ENCODE data around the gene LRRC59. TPM values are rescaled to one million over a fixed set of nuclear protein-coding genes. Genes with fewer than 3 reads are reported as not detected.
A peak's percentile ranks its signal among the peaks of the same experiment; 100 is the strongest.

Gene LRRC59
- total and polyA plus RNA-seq, 2 of the 13 experiments (the other 11 are each of a cell fraction or from before 2014, with no cell fraction given) = 87.3 to 222 TPM

- no peak for TF ChIP-seq ZSCAN5A (CRISPR knock-in tag; IDR thresholded peaks at IDR 0.05; ENCODE audit: borderline replicate concordance)
- TF ChIP-seq, protein P1, sequence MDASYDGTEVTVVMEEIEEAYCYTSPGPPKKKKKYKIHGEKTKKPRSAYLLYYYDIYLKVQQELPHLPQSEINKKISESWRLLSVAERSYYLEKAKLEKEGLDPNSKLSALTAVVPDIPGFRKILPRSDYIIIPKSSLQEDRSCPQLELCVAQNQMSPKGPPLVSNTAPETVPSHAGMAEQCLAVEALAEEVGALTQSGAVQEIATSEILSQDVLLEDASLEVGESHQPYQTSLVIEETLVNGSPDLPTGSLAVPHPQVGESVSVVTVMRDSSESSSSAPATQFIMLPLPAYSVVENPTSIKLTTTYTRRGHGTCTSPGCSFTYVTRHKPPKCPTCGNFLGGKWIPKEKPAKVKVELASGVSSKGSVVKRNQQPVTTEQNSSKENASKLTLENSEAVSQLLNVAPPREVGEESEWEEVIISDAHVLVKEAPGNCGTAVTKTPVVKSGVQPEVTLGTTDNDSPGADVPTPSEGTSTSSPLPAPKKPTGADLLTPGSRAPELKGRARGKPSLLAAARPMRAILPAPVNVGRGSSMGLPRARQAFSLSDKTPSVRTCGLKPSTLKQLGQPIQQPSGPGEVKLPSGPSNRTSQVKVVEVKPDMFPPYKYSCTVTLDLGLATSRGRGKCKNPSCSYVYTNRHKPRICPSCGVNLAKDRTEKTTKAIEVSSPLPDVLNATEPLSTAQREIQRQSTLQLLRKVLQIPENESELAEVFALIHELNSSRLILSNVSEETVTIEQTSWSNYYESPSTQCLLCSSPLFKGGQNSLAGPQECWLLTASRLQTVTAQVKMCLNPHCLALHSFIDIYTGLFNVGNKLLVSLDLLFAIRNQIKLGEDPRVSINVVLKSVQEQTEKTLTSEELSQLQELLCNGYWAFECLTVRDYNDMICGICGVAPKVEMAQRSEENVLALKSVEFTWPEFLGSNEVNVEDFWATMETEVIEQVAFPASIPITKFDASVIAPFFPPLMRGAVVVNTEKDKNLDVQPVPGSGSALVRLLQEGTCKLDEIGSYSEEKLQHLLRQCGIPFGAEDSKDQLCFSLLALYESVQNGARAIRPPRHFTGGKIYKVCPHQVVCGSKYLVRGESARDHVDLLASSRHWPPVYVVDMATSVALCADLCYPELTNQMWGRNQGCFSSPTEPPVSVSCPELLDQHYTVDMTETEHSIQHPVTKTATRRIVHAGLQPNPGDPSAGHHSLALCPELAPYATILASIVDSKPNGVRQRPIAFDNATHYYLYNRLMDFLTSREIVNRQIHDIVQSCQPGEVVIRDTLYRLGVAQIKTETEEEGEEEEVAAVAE (CRISPR knock-in tag; IDR thresholded peaks at IDR 0.05; ENCODE audit: borderline replicate concordance) = no peak
- peak; percentile 71 for TF ChIP-seq ZNF777 (CRISPR knock-in tag; IDR thresholded peaks at IDR 0.05)
- no peak for TF ChIP-seq NPAS2 (CRISPR knock-in tag; IDR thresholded peaks at IDR 0.05; ENCODE audit: borderline replicate concordance)
- TF ChIP-seq PHF21A (CRISPR knock-in tag; IDR thresholded peaks at IDR 0.05) = 0 out of 2 replicates have a peak, but pooled peaks have one; percentile 21
- peak; percentile 8 for TF ChIP-seq RBM39 (IDR thresholded peaks at IDR 0.05; ENCODE audit: low read depth, low read length, poor library complexity, severe bottlenecking)
- no peak for TF ChIP-seq ZNF839 (CRISPR knock-in tag; IDR thresholded peaks at IDR 0.05; ENCODE audit: borderline replicate concordance)
- no peak for TF ChIP-seq ZSCAN31 (CRISPR knock-in tag; IDR thresholded peaks at IDR 0.05; ENCODE audit: low read depth)
- TF ChIP-seq ZNF20 (CRISPR knock-in tag; IDR thresholded peaks at IDR 0.05) = no peak
- no peak for TF ChIP-seq GLI4 (CRISPR knock-in tag; IDR thresholded peaks at IDR 0.05; ENCODE audit: borderline replicate concordance)
- peak; percentile 46; the same call in 1 of the 2 replicates for TF ChIP-seq RFXAP (CRISPR knock-in tag; IDR thresholded peaks at IDR 0.05; ENCODE audit: borderline replicate concordance)
- TF ChIP-seq ZNF160 (CRISPR knock-in tag; IDR thresholded peaks at IDR 0.05) = no peak
- no peak for TF ChIP-seq AFF4 (CRISPR knock-in tag; IDR thresholded peaks at IDR 0.05)
- TF ChIP-seq ZKSCAN5 (CRISPR knock-in tag; IDR thresholded peaks at IDR 0.05) = no peak
- TF ChIP-seq REXO4 (CRISPR knock-in tag; IDR thresholded peaks at IDR 0.05; ENCODE audit: borderline replicate concordance) = peak; percentile 81; the same call in 1 of the 2 replicates
- TF ChIP-seq ZNF576 (CRISPR knock-in tag; IDR thresholded peaks at IDR 0.05) = no peak
- TF ChIP-seq ZNF431 (CRISPR knock-in tag; IDR thresholded peaks at IDR 0.05; ENCODE audit: borderline replicate concordance, low read depth) = no peak
- TF ChIP-seq ZNF253 (CRISPR knock-in tag; IDR thresholded peaks at IDR 0.05; ENCODE audit: borderline replicate concordance) = no peak
Measured at GRCh38 chr17:50425682-50426471, 28.6 kb upstream of the LRRC59 start, which contains the start of gene ACSF2 (continued).

All from HepG2 (cell line).